HUES6 (cell line): Measurements from ENCODE around the gene CIAO2A.
A peak's percentile ranks its signal among the peaks of the same experiment; 100 is the strongest.
"Not testable (repeated sequence)": the region's sequence is repeated elsewhere in the genome, so short reads cannot be mapped to it uniquely, and the experiment has no call there.

Source experiments
- H3K27ac ChIP-seq: 2 replicates; pipeline ENCODE4 v1.7.0; 2013; ENCODE audit warnings: low read depth, mild to moderate bottlenecking, low read length, inconsistent platforms
- H3K27me3 ChIP-seq: 2 replicates; pipeline ENCODE4 v1.6.1; 2013; ENCODE audit warnings: low read length; ENCODE audit not compliant: control insufficient read depth, insufficient read depth
- H3K36me3 ChIP-seq: 2 replicates; pipeline ENCODE4 v1.6.1; 2013; ENCODE audit warnings: low read length; ENCODE audit not compliant: control insufficient read depth, insufficient read depth
- H3K4me1 ChIP-seq: 2 replicates; pipeline ENCODE4 v1.6.1; 2013; ENCODE audit warnings: low read length; ENCODE audit not compliant: control insufficient read depth, insufficient read depth
- H3K4me3 ChIP-seq: 2 replicates; pipeline ENCODE4 v1.5.1; 2013; ENCODE audit warnings: low read depth, low read length
- H3K9ac ChIP-seq: one replicate; pipeline ENCODE4 v1.6.1; 2013; ENCODE audit warnings: mild to moderate bottlenecking, low read length
- H3K9me3 ChIP-seq: 2 replicates; pipeline ENCODE4 v1.6.1; 2013; ENCODE audit warnings: low read depth, low read length; ENCODE audit not compliant: control insufficient read depth, insufficient read depth

CIAO2A gene

GRCh38 chr15:64068133-64068532 is 25.5 kb downstream of the CIAO2A start:
- Histone ChIP-seq H3K27me3 (no peaks in the 10 kb centered on the region), H3K27ac (no peak overlapping the region), H3K36me3 (peaks cover 17% of the 10 kb centered on the region), H3K4me1 (no peaks in the 10 kb centered on the region), H3K9me3 (no peaks in the 10 kb centered on the region), H3K4me3 (no peak overlapping the region), H3K9ac (no peak overlapping the region)

- Histone ChIP-seq H3K36me3 (peaks cover 12% of the 10 kb centered on the region), H3K27me3 (no peaks in the 10 kb centered on the region), H3K4me3 (peak overlapping the region; percentile 17; the same call in 1 of the 2 replicates), H3K4me1 (no peaks in the 10 kb centered on the region), H3K9ac (peak overlapping the region; percentile 38), H3K27ac (no peak overlapping the region), H3K9me3 (no peaks in the 10 kb centered on the region)
These were observed 26.0 kb downstream of the CIAO2A start for GRCh38 chr15:64067564-64068030.

GRCh38 chr15:64066451-64066850 is 27.2 kb downstream of the CIAO2A start:
- Histone ChIP-seq H3K36me3 (peaks cover 3% of the 10 kb centered on the region), H3K9ac (no peak overlapping the region), H3K9me3 (no peaks in the 10 kb centered on the region), H3K27me3 (no peaks in the 10 kb centered on the region), H3K4me1 (no peaks in the 10 kb centered on the region), H3K27ac (no peak overlapping the region), H3K4me3 (no peak overlapping the region)

DNA sequence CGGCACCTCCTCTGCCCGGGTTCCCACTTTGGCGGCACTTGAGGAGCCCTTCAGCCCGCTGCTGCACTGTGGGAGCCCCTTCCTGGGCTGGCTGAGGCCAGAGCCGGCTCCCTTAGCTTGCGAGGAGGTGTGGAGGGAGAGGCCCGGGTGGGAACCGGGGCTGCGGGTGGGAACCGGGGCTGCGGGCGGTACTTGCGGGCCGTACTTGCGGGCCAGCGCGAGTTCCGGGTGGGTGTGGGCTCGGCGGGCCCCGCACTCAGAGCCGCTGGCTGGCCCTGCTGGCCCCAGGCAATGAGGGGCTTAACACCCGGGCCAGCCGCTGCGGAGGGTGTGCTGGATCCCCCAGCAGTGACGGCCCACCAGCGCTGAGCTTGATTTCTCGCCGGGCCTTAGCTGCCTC is 32.9 kb downstream of the CIAO2A start:
- Histone ChIP-seq H3K9me3 (no peaks in the 10 kb centered on the region), H3K4me3 (no peak overlapping the region), H3K36me3 (no peaks in the 10 kb centered on the region)

DNA sequence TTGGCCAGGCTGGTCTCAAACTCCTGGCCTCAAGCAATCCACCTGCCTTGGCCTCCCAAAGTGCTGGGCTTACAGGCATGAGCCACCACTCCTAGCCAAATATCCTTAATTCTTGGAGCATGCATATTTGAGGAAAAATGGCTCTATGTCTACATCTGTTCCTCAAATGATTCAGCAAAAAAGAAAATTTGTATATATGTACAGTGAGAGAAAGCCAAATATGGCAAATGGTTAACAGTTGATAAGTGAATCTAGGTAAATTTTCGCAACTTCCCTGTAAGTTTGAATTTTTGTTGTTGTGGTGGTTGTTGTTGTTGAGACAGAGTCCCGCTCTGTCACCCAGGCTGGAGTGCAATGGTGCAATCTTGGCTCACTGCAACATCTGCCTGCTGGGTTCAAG is 34.5 kb downstream of the CIAO2A start:
- not testable (repeated sequence) for H3K27ac ChIP-seq, H3K27me3 ChIP-seq, H3K4me1 ChIP-seq, H3K4me3 ChIP-seq, H3K36me3 ChIP-seq, H3K9me3 ChIP-seq, H3K9ac ChIP-seq

More for the DNA sequence above, 32.9 kb downstream of the CIAO2A start:
- Histone ChIP-seq H3K9ac (no peak overlapping the region), H3K27ac (no peak overlapping the region), H3K27me3 (no peaks in the 10 kb centered on the region), H3K4me1 (no peaks in the 10 kb centered on the region)

DNA sequence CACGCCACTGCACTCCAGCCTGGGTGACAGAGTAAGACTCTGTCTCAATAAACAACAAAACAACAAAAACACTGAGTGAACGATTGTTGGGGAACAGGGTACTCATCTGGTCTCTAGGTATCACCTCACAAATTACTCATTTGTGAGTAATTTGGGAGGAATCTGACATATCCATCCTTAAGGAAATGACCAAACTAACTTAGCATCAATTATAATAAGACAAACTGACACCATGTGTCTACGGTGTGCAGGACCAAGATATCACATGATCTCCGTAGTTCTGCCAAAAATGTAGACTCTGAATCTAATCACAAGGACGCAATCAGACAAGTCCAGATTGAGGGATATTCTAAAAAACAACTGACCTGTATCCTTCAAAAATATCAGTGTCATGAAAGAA is 35.4 kb downstream of the CIAO2A start:
- Histone ChIP-seq H3K27me3 (no peaks in the 10 kb centered on the region), H3K36me3 (no peaks in the 10 kb centered on the region), H3K9ac (no peak overlapping the region), H3K4me3 (no peak overlapping the region), H3K27ac (no peak overlapping the region), H3K4me1 (no peaks in the 10 kb centered on the region), H3K9me3 (no peaks in the 10 kb centered on the region)

- peaks cover 11% of the 10 kb centered on the region for H3K27me3 ChIP-seq
- not testable (repeated sequence) for H3K27ac ChIP-seq, H3K36me3 ChIP-seq, H3K4me3 ChIP-seq, H3K9me3 ChIP-seq, H3K4me1 ChIP-seq, H3K9ac ChIP-seq
These were observed 40.0 kb downstream of the CIAO2A start for GRCh38 chr15:64053674-64054073.

DNA sequence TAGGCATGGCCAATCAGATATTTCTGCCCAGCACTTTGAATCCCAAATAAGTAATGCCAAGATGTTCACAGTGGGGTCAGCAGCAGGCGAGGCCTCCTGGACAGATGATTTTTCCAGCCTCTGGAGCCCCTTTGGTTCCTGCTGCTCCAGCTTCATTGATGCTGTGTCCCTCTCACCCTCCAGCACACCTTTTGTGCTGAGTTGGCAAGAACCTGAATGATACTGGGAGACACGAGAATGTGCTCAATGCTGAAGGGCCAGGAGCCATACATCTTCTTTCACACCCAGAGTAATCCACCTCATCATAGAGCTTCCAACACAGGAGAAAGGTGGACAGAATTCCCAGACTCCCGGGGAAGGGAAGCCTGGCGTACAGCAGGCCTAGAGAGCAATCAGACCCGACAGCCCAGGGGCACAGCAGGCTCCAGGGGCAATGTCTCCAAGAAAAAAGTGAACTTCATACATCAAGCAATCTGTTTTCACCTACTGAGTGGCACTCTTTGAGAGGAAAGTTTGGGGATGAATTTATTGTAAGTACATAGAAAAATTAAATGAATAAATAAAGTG is 40.6 kb downstream of the CIAO2A start:
- Histone ChIP-seq H3K4me1 (peaks cover 5% of the 10 kb centered on the region; the same call in 1 of the 2 replicates), H3K9me3 (no peaks in the 10 kb centered on the region), H3K27ac (no peak overlapping the region), H3K27me3 (peaks cover 18% of the 10 kb centered on the region), H3K36me3 (no peaks in the 10 kb centered on the region), H3K9ac (no peak overlapping the region), H3K4me3 (no peak overlapping the region)

DNA sequence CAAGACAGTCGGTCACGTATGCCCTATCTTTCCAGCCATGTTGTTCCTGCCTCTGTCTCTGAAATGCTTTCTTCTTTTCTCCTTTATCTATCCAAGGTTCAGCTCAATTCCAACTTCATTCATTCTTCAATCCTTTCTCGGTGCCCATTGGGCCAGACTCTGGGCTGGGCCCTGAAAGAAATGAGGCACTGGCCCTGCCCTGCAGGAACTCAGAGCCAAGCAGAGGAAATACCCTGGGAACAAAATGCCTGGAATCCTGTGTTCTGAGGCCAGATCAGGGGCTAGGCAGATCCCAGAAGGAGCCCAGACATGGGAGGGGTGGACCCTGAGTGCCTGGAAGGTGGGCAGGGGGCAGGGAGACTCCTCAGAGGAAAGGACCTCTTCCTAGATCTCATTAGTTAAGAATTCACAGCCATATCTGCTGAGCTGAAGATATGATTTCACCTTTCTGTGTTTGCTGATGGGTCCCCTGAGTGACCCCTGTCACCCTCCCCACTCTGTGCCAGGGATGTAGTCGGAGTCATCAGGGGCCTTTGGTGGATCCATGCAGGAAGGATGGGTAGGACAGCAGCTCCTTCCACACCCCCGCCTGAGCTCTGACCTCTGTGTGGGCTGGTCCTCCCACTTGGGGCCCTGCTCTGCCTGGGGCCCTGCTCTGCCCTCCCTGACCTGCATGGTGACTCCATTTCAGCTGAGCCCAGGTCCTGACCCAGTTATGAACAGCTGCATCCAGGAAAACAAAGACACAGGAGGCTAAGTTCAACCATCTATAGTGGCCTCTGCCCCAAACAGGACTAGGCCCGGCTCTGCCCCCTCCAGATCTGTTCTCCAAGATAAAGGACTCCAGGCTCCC is 42.0 kb downstream of the CIAO2A start:
- H3K27ac ChIP-seq, result no peak overlapping the region
- H3K9ac ChIP-seq, result no peak overlapping the region
- H3K27me3 ChIP-seq, result peaks cover 32% of the 10 kb centered on the region
- peaks cover 9% of the 10 kb centered on the region for H3K4me1 ChIP-seq
- no peak overlapping the region for H3K4me3 ChIP-seq
- H3K36me3 ChIP-seq, result no peaks in the 10 kb centered on the region
- no peaks in the 10 kb centered on the region for H3K9me3 ChIP-seq

DNA sequence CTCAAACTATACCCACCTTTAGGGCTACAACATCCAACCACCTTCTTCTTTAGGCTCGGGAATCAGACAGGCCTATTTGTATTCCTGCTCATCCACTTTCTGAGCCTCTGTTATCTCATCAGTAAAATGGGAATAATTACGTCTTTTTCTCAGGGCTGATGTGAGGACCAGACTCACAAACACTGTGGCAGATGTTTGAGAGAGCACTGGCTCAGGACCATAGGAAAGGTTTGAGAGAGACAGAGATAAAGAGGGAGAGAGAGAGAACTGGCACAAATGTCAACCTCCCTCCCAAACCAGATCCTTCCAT is 42.6 kb downstream of the CIAO2A start:
- peaks cover 11% of the 10 kb centered on the region for H3K4me1 ChIP-seq
- no peak overlapping the region for H3K27ac ChIP-seq
- no peak overlapping the region for H3K9ac ChIP-seq
- no peaks in the 10 kb centered on the region for H3K36me3 ChIP-seq
- no peaks in the 10 kb centered on the region for H3K9me3 ChIP-seq
- no peak overlapping the region for H3K4me3 ChIP-seq
- H3K27me3 ChIP-seq, result peaks cover 35% of the 10 kb centered on the region

DNA sequence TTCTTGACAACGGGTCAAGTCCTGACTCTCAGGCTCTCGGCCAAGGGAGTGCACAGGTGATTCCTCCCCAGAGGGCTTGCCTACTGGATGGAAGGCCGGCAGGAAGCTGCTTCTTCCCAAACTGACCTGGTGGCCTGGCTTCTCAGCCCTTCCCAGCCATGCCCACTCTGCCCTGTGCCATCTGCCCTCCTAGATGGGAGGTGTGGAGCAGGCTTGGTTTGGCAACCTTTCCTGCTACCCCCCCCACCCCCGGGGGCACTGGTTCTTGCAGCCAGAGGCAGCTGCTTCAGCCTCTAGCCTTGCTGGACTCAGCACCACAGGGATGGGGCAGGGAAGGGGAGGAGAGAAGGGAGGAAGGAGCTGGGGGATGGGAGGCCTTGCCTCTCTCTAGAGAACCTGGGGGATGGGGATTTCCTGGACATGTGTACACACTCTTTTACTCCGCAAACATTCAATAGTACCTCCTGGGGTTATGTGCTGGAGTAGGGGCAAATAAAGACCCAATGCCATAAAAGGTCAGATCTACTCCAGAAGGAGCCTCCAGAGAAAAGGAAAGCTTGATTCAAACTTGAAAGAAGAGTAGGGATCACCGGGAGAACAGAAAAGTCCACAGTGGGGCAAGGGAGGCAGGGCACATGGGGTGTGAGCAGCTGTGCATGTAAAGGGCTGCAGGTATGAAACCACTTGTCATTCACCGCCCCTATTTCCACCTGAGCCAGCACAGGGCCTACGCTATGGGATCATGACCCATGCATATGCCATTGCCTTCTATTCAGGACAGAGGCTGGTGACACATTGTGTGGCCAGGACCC is 43.2 kb downstream of the CIAO2A start:
- Histone ChIP-seq H3K27ac (no peak overlapping the region), H3K4me3 (no peak overlapping the region), H3K27me3 (peaks cover 40% of the 10 kb centered on the region), H3K36me3 (no peaks in the 10 kb centered on the region), H3K4me1 (peaks cover 11% of the 10 kb centered on the region), H3K9me3 (no peaks in the 10 kb centered on the region), H3K9ac (no peak overlapping the region)
